CD14-positive monocyte (primary cell): ENCODE data around the gene L3MBTL3. TPM values are rescaled to one million over a fixed set of nuclear protein-coding genes. Genes with fewer than 3 reads are reported as not detected.
A peak's percentile ranks its signal among the peaks of the same experiment; 100 is the strongest.

ENCODE experiments used
- DNase-seq, 3 donors: peaks; one replicate each; pipeline ENCODE4 v3.0.0-alpha.2; 2011 to 2022
- H2AFZ ChIP-seq: 2 replicates; pipeline ENCODE4 v1.6.0; 2012; ENCODE audit warnings: mild to moderate bottlenecking, low read depth, low read length, inconsistent platforms; ENCODE audit not compliant: insufficient read depth, poor library complexity, severe bottlenecking
- H3K27ac ChIP-seq, 2 donors: 1 replicate in 1 of 2; 2 replicates in 1 of 2; pipeline ENCODE4 v1.5.1; 2012 to 2013; ENCODE audit warnings: low read length in 2 of 2, control low read depth in 1 of 2, inconsistent platforms in 1 of 2, low read depth in 1 of 2, mild to moderate bottlenecking in 1 of 2
- H3K27me3 ChIP-seq, 2 donors: one replicate each; pipeline versions ENCODE4 v1.6.0 to v1.6.1; 2011 to 2013; ENCODE audit warnings: low read length in 2 of 2; ENCODE audit not compliant: control insufficient read depth in 2 of 2, insufficient read depth in 2 of 2
- H3K36me3 ChIP-seq, 2 donors: replicated peaks in 1 of 2; 1 replicate in 1 of 2; 2 replicates in 1 of 2; pipeline versions ENCODE4 v1.5.1 to v1.6.1; 2012 to 2013; ENCODE audit warnings: low read length in 2 of 2, control low read depth in 1 of 2, inconsistent platforms in 1 of 2, mild to moderate bottlenecking in 1 of 2; ENCODE audit not compliant: insufficient read depth in 2 of 2, control insufficient read depth in 1 of 2
- H3K4me1 ChIP-seq, 2 donors: 1 replicate in 1 of 2; 2 replicates in 1 of 2; pipeline versions ENCODE4 v1.5.1 to v1.6.1; 2012 to 2013; ENCODE audit warnings: low read length in 2 of 2, control low read depth in 1 of 2, inconsistent platforms in 1 of 2, mild to moderate bottlenecking in 1 of 2, moderate library complexity in 1 of 2; ENCODE audit not compliant: insufficient read depth in 2 of 2, control insufficient read depth in 1 of 2
- H3K4me2 ChIP-seq: replicated peaks from 2 replicates; pipeline ENCODE3; 2012; ENCODE audit warnings: low read length, moderate library complexity, mild to moderate bottlenecking; ENCODE audit not compliant: poor library complexity, severe bottlenecking; ENCODE audit errors: extremely low read depth
- H3K4me3 ChIP-seq, 3 experiments: fragments of 200-600 bp in 1 of 3; sonication (generic) in 1 of 3; replicated peaks in 1 of 3; 1 replicate in 2 of 3; 2 replicates in 1 of 3; pipeline ENCODE4 v1.5.1; 2011 to 2013; ENCODE audit warnings: low read length in 3 of 3, mild to moderate bottlenecking in 3 of 3, control low read depth in 2 of 3, low read depth in 2 of 3, inconsistent platforms in 1 of 3, moderate library complexity in 1 of 3
- H3K79me2 ChIP-seq: 2 replicates; pipeline ENCODE4 v1.6.0; 2012; ENCODE audit warnings: mild to moderate bottlenecking, control low read depth, inconsistent platforms, low read length, moderate library complexity; ENCODE audit not compliant: insufficient read depth
- H3K9ac ChIP-seq: 2 replicates; pipeline ENCODE4 v1.6.0; 2017; ENCODE audit warnings: low read length, mild to moderate bottlenecking; ENCODE audit not compliant: insufficient read depth, poor library complexity, severe bottlenecking
- H3K9me3 ChIP-seq, 2 donors: replicated peaks in 1 of 2; 1 replicate in 1 of 2; 2 replicates in 1 of 2; pipeline versions ENCODE4 v1.5.1 to v1.6.1; 2012 to 2013; ENCODE audit warnings: low read length in 2 of 2, control low read depth in 1 of 2; ENCODE audit not compliant: control insufficient read depth in 1 of 2, insufficient read depth in 1 of 2
- H4K20me1 ChIP-seq: 2 replicates; pipeline ENCODE4 v1.6.0; 2012; ENCODE audit warnings: mild to moderate bottlenecking, low read length, control low read depth, moderate library complexity; ENCODE audit not compliant: insufficient read depth
- H3K27ac Mint-ChIP-seq, 7 donors: one replicate each; pipeline ENCODE4 v1.8.0; 2020; ENCODE audit warnings: mild to moderate bottlenecking in 7 of 7, mixed read lengths in 7 of 7, moderate library complexity in 6 of 7, inconsistent platforms in 2 of 7
- H3K27me3 Mint-ChIP-seq, 3 donors: one replicate each; pipeline ENCODE4 v1.8.0; 2021 to 2022; ENCODE audit warnings: low read depth in 3 of 3, mild to moderate bottlenecking in 3 of 3, mixed read lengths in 3 of 3, moderate library complexity in 3 of 3, inconsistent platforms in 1 of 3
- H3K36me3 Mint-ChIP-seq, 2 donors: one replicate each; pipeline ENCODE4 v1.8.0; 2020; ENCODE audit warnings: mixed read lengths in 2 of 2, inconsistent platforms in 1 of 2, mild to moderate bottlenecking in 1 of 2
- H3K4me1 Mint-ChIP-seq: one replicate; pipeline ENCODE4 v1.8.0; 2020; ENCODE audit warnings: mild to moderate bottlenecking, mixed read lengths
- H3K4me3 Mint-ChIP-seq, 2 donors: one replicate each; pipeline ENCODE4 v1.8.0; 2020; ENCODE audit warnings: mild to moderate bottlenecking in 2 of 2, mixed read lengths in 2 of 2, moderate library complexity in 1 of 2
- H3K9me3 Mint-ChIP-seq, 7 donors: one replicate each; pipeline ENCODE4 v1.8.0; 2020 to 2022; ENCODE audit warnings: mixed read lengths in 7 of 7, mild to moderate bottlenecking in 6 of 7, moderate library complexity in 6 of 7, inconsistent platforms in 2 of 7
- CTCF ChIP-seq: fragments of 200-600 bp; IDR thresholded peaks from one replicate; pipeline ENCODE4 v1.8.0; 2022; ENCODE audit warnings: antibody characterized with exemption, mild to moderate bottlenecking
- WGBS: methylation state at CpG from one replicate; pipeline ENCODE4 v1.1.5; 2013; ENCODE audit warnings: missing lambda C conversion rate; ENCODE audit not compliant: insufficient coverage; 5-methylcytosine and 5-hydroxymethylcytosine counted together
- intact Hi-C, 2 donors: fragments of 100-400 bp; cut with micrococcal nuclease; formaldehyde crosslinking; loops; one replicate each; pipeline versions ENCODE4 v1.15.0 to v1.15.1; 2023
- polyA plus RNA-seq, 3 donors: library from polyadenylated mRNA; depleted of rRNA in 1 of 3; unstranded in 2 of 3; stranded (reverse) in 1 of 3; fragments of 300-500 nt in 2 of 3; fragments of >200 nt in 1 of 3; fragmentation: Illumina TruSeq in 2 of 3; gene quantifications; 1 replicate in 2 of 3; 2 replicates in 1 of 3; pipeline ENCODE4 v1.2.3, GENCODE V29; 2012 to 2021

The L3MBTL3 gene
- polyA plus RNA-seq, 3 donors, result 2.1 to 8.0 (median 3.7) TPM

DNA sequence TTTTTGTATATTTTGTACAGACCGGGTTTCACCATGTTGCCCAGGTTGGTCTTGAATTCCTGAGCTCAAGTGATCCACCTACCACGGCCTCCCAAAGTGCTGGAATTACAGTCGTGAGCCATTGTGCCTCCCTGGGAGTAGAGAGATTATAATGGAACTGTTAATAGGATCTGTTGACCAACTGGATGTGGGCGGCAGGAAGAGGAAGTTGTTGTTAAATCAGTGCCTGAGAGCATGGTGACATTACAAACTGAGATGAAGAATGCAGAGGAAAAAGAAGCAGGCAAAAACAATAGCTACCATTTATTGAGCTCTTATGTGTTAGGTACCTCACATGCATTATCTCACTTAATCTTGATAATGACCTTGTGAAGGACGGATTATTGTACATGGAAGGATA, 9.2 kb upstream of the L3MBTL3 start:
- H2AFZ ChIP-seq, result no peak overlapping the region
- H3K27ac Mint-ChIP-seq, result peak overlapping the region in 1 of 7 donors; percentile 2

GRCh38 chr6:130010387-130010786, 8.0 kb upstream of the L3MBTL3 start:
- Mint-ChIP-seq H3K36me3 (no peaks in the 10 kb centered on the region), H3K9me3 (no peaks in the 10 kb centered on the region), H3K4me3 (no peak overlapping the region), H3K27me3 (peaks cover 3 to 8% (median 7%) of the 10 kb centered on the region in 3 donors), H3K27ac (no peak overlapping the region), H3K4me1 (peaks cover 3% of the 10 kb centered on the region)
- no peak overlapping the region for H3K4me3 ChIP-seq
- no peaks in the 10 kb centered on the region for H4K20me1 ChIP-seq
- no peak overlapping the region for H3K27ac ChIP-seq
- 100% methylated on average over 2 of the region's 2 CpGs for WGBS
- H3K36me3 ChIP-seq, result no peaks in the 10 kb centered on the region
- no peak for DNase-seq
- no peak for TF ChIP-seq CTCF
- H3K27me3 ChIP-seq, result no peaks in the 10 kb centered on the region
- intact Hi-C loops, result no loop called here
- no peaks in the 10 kb centered on the region for H3K9me3 ChIP-seq
- no peaks in the 10 kb centered on the region for H3K79me2 ChIP-seq
- no peak overlapping the region for H3K9ac ChIP-seq
- H3K4me2 ChIP-seq, result no peak overlapping the region
- no peak overlapping the region for H2AFZ ChIP-seq
- H3K4me1 ChIP-seq, result no peaks in the 10 kb centered on the region

More for the DNA sequence above, 9.2 kb upstream of the L3MBTL3 start:
- Mint-ChIP-seq H3K4me1 (peaks cover 3% of the 10 kb centered on the region), H3K4me3 (no peak overlapping the region), H3K27me3 (peaks cover 3 to 7% (median 6%) of the 10 kb centered on the region in 3 donors), H3K9me3 (no peaks in the 10 kb centered on the region), H3K36me3 (no peaks in the 10 kb centered on the region)
- TF ChIP-seq CTCF, result no peak
- H3K79me2 ChIP-seq, result no peaks in the 10 kb centered on the region
- H3K4me1 ChIP-seq, result no peaks in the 10 kb centered on the region
- H3K27me3 ChIP-seq, result no peaks in the 10 kb centered on the region
- H3K9me3 ChIP-seq, result no peaks in the 10 kb centered on the region
- H3K27ac ChIP-seq, result no peak overlapping the region
- WGBS, result 77% methylated on average over 3 of the region's 5 CpGs
- H4K20me1 ChIP-seq, result no peaks in the 10 kb centered on the region
- H3K4me3 ChIP-seq, result no peak overlapping the region
- intact Hi-C loops, result no loop called here
- no peak overlapping the region for H3K4me2 ChIP-seq
- H3K36me3 ChIP-seq, result no peaks in the 10 kb centered on the region
- no peak overlapping the region for H3K9ac ChIP-seq
- peak in 2 of 3 donors; percentile 5 to 9 for DNase-seq
